ENCODE data around the gene PARVA.

DNA sequence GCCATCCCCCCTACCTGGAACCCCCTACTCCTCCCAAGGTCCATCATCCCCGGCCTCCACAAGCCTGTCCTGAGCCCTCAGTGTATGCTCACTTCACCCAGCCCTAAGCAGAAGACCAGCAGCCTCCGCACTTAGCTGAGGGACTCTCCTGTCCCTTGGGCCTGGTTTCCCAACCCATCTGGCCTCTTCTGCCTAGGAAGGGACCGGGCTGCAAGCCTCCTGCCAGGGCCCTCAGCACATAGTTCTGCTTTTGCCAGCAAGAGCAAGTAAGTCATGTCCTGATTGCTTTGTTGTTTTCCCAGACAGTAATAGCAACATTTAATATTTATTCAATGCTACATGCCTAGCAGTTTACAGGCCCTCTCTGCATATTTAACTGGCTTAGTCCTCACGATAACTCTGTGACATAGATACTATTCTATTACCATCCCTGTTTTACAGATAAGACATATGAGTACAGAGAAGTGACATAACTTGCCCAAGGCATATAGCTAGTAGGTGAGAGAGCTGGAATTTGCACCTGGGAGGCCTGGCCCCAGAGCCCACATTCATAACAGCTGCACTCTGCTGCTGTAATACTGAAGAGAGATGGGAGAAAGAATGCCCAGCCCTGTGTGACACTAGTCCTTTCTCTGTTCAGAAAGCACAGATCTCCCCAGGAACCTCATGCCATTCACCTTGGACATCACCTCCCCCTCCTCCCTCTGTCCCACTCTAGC is 139.2 kb downstream of the PARVA start:
- no peak for TF ChIP-seq CREB1 (IDR thresholded peaks at IDR 0.05)
- no peak for TF ChIP-seq CREB1 (CRISPR knock-in tag; IDR thresholded peaks at IDR 0.05)
- no peak for TF ChIP-seq ZNF583 (CRISPR knock-in tag; IDR thresholded peaks at IDR 0.05)

Data from K562 (cell line).